ENCODE results near the gene MED31. TPM values are rescaled to one million over a fixed set of nuclear protein-coding genes. Genes with fewer than 3 reads are reported as not detected.

The MED31 gene
- total and polyA plus RNA-seq, 2 experiments from 2014 or later = 5.5 to 49.3 TPM

DNA sequence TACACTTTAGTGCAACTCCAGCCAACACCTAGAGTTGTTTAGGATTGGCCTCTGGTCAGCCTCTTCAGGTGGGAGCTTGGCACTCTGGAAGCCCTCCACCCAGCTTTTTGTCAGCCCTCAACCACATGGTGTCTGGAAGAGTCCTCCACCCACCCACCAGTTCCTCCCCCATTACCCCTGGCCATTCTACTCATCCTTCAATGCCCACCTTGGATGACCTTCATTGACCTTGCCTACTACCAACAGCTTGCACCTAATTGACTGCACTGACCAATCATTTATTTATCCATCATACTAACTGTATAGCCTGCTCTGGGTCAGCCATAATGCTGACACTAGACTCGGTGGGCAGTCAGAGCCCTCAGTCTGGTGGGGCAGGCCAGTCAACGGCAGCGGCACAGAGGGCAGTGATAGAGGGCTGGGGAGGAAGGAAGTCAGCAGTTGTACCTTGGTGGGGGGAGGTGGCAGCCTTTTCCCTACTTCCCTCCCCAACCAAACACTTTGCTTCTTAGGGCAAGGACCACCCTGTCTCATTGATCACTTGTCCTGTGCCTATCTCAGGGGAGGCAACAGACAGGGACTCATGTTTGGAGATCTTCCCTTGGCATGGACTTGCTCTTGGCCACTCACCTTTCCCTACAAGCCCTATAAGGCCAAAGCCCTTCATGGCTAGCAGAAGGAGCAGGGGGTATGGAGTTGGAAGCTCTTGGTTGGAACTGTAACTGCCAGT lies 32.5 kb upstream of the MED31 start:
- Histone ChIP-seq H2AFZ (no peak overlapping the region), H3K27ac (ENCODE audit: low read depth) (no peak overlapping the region), H3K79me2 (replicated peaks; ENCODE audit: insufficient read depth) (no peaks in the 10 kb centered on the region), H3K4me2 (no peak overlapping the region), H4K20me1 (replicated peaks; ENCODE audit: insufficient read depth) (no peaks in the 10 kb centered on the region), H3K27me3 (ENCODE audit: insufficient read depth) (no peaks in the 10 kb centered on the region), H3K36me3 (ENCODE audit: insufficient read depth) (no peaks in the 10 kb centered on the region), H3K4me3 (no peak overlapping the region), H3K9me2 (ENCODE audit: insufficient read depth) (no peaks in the 10 kb centered on the region), H3F3A (replicated peaks; ENCODE audit: low read depth) (no peaks in the 10 kb centered on the region), H3K4me1 (ENCODE audit: insufficient read depth) (no peaks in the 10 kb centered on the region)
- no peaks in the 10 kb centered on the region; the same call in 2 of the 3 replicates for H3K9me3 Mint-ChIP-seq
- H3K36me3 Mint-ChIP-seq (ENCODE audit: low read depth) = no peaks in the 10 kb centered on the region
- peaks cover 2% of the 10 kb centered on the region for H3K27me3 Mint-ChIP-seq (ENCODE audit: insufficient read depth, low read depth, poor library complexity)
- H3K4me1 Mint-ChIP-seq = peaks cover 3% of the 10 kb centered on the region; the same call in 1 of the 3 replicates
- H3K4me3 Mint-ChIP-seq = no peak overlapping the region
- TF ChIP-seq ZNF114 (CRISPR knock-in tag; IDR thresholded peaks at IDR 0.05) (no peak), POLR2AphosphoS5 (IDR thresholded peaks at IDR 0.05; ENCODE audit: low read depth) (no peak), CREB1 (CRISPR knock-in tag; IDR thresholded peaks at IDR 0.05; ENCODE audit: low read depth) (no peak)
- no peak for ATAC-seq
- peak overlapping the region; percentile 79; the same call in 1 of the 2 replicates for H3K27ac Mint-ChIP-seq
- no peak for DNase-seq (ENCODE audit: low spot score)

- no peaks in the 10 kb centered on the region for H3F3A ChIP-seq (replicated peaks; ENCODE audit: low read depth)
- Mint-ChIP-seq H3K9me3 (no peaks in the 10 kb centered on the region; the same call in 2 of the 3 replicates), H3K4me3 (no peak overlapping the region), H3K36me3 (ENCODE audit: low read depth) (no peaks in the 10 kb centered on the region), H3K27ac (no peak overlapping the region), H3K4me1 (peaks cover 3% of the 10 kb centered on the region; the same call in 1 of the 3 replicates), H3K27me3 (ENCODE audit: insufficient read depth, low read depth, poor library complexity) (peaks cover 2% of the 10 kb centered on the region)
- ATAC-seq (no peak), DNase-seq (ENCODE audit: low spot score) (no peak)
- TF ChIP-seq ETS1 (IDR thresholded peaks at IDR 0.05) (no peak), EZH2phosphoT487 (IDR thresholded peaks at IDR 0.05; ENCODE audit: unreplicated experiment) (no peak), POLR2AphosphoS5 (IDR thresholded peaks at IDR 0.05; ENCODE audit: low read depth) (no peak), JUNB (IDR thresholded peaks at IDR 0.05; ENCODE audit: unreplicated experiment) (no peak)
- H2AFZ ChIP-seq = no peak overlapping the region
- H4K20me1 ChIP-seq (replicated peaks; ENCODE audit: insufficient read depth) = no peaks in the 10 kb centered on the region
- no peak overlapping the region for H3K4me3 ChIP-seq
- H3K79me2 ChIP-seq (replicated peaks; ENCODE audit: insufficient read depth) = no peaks in the 10 kb centered on the region
- no peak overlapping the region for H3K4me2 ChIP-seq
- no peaks in the 10 kb centered on the region for H3K4me1 ChIP-seq (ENCODE audit: insufficient read depth)
- H3K9me2 ChIP-seq (ENCODE audit: insufficient read depth) = no peaks in the 10 kb centered on the region
- no peak overlapping the region for H3K27ac ChIP-seq (ENCODE audit: low read depth)
- H3K27me3 ChIP-seq (ENCODE audit: insufficient read depth) = no peaks in the 10 kb centered on the region
- H3K36me3 ChIP-seq (ENCODE audit: insufficient read depth) = no peaks in the 10 kb centered on the region
Observed at GRCh38 chr17:6683081-6683684, 31.8 kb upstream of the MED31 start.

- Histone ChIP-seq H3K27ac (ENCODE audit: low read depth) (no peak overlapping the region), H3K79me2 (replicated peaks; ENCODE audit: insufficient read depth) (no peaks in the 10 kb centered on the region), H3K27me3 (ENCODE audit: insufficient read depth) (no peaks in the 10 kb centered on the region), H3K4me1 (ENCODE audit: insufficient read depth) (no peaks in the 10 kb centered on the region), H4K20me1 (replicated peaks; ENCODE audit: insufficient read depth) (no peaks in the 10 kb centered on the region), H2AFZ (no peak overlapping the region), H3K36me3 (ENCODE audit: insufficient read depth) (no peaks in the 10 kb centered on the region), H3K4me3 (no peak overlapping the region), H3K9me2 (ENCODE audit: insufficient read depth) (no peaks in the 10 kb centered on the region), H3K4me2 (no peak overlapping the region), H3F3A (replicated peaks; ENCODE audit: low read depth) (no peaks in the 10 kb centered on the region)
- Mint-ChIP-seq H3K27ac (no peak overlapping the region), H3K9me3 (no peaks in the 10 kb centered on the region; the same call in 2 of the 3 replicates), H3K27me3 (ENCODE audit: insufficient read depth, low read depth, poor library complexity) (peaks cover 2% of the 10 kb centered on the region), H3K4me3 (no peak overlapping the region), H3K4me1 (peaks cover 3% of the 10 kb centered on the region; the same call in 1 of the 3 replicates), H3K36me3 (ENCODE audit: low read depth) (no peaks in the 10 kb centered on the region)
- no peak for ATAC-seq
- no peak for DNase-seq (ENCODE audit: low spot score)
- no peak for TF ChIP-seq JUNB (IDR thresholded peaks at IDR 0.05; ENCODE audit: unreplicated experiment)
- no peak for TF ChIP-seq POLR2AphosphoS5 (IDR thresholded peaks at IDR 0.05; ENCODE audit: low read depth)
- TF ChIP-seq, protein P1, sequence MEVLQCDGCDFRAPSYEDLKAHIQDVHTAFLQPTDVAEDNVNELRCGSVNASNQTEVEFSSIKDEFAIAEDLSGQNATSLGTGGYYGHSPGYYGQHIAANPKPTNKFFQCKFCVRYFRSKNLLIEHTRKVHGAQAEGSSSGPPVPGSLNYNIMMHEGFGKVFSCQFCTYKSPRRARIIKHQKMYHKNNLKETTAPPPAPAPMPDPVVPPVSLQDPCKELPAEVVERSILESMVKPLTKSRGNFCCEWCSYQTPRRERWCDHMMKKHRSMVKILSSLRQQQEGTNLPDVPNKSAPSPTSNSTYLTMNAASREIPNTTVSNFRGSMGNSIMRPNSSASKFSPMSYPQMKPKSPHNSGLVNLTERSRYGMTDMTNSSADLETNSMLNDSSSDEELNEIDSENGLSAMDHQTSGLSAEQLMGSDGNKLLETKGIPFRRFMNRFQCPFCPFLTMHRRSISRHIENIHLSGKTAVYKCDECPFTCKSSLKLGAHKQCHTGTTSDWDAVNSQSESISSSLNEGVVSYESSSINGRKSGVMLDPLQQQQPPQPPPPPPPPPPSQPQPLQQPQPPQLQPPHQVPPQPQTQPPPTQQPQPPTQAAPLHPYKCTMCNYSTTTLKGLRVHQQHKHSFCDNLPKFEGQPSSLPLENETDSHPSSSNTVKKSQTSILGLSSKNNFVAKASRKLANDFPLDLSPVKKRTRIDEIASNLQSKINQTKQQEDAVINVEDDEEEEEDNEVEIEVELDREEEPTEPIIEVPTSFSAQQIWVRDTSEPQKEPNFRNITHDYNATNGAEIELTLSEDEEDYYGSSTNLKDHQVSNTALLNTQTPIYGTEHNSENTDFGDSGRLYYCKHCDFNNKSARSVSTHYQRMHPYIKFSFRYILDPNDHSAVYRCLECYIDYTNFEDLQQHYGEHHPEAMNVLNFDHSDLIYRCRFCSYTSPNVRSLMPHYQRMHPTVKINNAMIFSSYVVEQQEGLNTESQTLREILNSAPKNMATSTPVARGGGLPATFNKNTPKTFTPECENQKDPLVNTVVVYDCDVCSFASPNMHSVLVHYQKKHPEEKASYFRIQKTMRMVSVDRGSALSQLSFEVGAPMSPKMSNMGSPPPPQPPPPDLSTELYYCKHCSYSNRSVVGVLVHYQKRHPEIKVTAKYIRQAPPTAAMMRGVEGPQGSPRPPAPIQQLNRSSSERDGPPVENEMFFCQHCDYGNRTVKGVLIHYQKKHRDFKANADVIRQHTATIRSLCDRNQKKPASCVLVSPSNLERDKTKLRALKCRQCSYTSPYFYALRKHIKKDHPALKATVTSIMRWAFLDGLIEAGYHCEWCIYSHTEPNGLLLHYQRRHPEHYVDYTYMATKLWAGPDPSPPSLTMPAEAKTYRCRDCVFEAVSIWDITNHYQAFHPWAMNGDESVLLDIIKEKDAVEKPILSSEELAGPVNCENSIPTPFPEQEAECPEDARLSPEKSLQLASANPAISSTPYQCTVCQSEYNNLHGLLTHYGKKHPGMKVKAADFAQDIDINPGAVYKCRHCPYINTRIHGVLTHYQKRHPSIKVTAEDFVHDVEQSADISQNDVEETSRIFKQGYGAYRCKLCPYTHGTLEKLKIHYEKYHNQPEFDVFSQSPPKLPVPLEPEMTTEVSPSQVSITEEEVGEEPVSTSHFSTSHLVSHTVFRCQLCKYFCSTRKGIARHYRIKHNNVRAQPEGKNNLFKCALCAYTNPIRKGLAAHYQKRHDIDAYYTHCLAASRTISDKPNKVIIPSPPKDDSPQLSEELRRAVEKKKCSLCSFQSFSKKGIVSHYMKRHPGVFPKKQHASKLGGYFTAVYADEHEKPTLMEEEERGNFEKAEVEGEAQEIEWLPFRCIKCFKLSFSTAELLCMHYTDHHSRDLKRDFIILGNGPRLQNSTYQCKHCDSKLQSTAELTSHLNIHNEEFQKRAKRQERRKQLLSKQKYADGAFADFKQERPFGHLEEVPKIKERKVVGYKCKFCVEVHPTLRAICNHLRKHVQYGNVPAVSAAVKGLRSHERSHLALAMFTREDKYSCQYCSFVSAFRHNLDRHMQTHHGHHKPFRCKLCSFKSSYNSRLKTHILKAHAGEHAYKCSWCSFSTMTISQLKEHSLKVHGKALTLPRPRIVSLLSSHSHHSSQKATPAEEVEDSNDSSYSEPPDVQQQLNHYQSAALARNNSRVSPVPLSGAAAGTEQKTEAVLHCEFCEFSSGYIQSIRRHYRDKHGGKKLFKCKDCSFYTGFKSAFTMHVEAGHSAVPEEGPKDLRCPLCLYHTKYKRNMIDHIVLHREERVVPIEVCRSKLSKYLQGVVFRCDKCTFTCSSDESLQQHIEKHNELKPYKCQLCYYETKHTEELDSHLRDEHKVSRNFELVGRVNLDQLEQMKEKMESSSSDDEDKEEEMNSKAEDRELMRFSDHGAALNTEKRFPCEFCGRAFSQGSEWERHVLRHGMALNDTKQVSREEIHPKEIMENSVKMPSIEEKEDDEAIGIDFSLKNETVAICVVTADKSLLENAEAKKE (CRISPR knock-in tag; IDR thresholded peaks at IDR 0.05) = no peak
- TF ChIP-seq ZNF114 (CRISPR knock-in tag; IDR thresholded peaks at IDR 0.05) = no peak
- no peak for TF ChIP-seq CREB1 (CRISPR knock-in tag; IDR thresholded peaks at IDR 0.05; ENCODE audit: low read depth)
- no peak for TF ChIP-seq STAT1 (IDR thresholded peaks at IDR 0.05; ENCODE audit: unreplicated experiment)
Observed at GRCh38 chr17:6682339-6682738, 30.9 kb upstream of the MED31 start.
